AG09319 (cell line): ENCODE results near the gene CCDC88C.

ENCODE experiments used
- DNase-seq: peaks from one replicate; pipeline ENCODE4 v3.0.0-alpha.2; 2010; ENCODE audit warnings: low read depth; ENCODE audit errors: extremely low read depth
- CTCF ChIP-seq: IDR thresholded peaks from 2 replicates; pipeline ENCODE4 v1.5.1; 2011; ENCODE audit warnings: low read depth, mild to moderate bottlenecking, inconsistent platforms, low read length, moderate library complexity

CCDC88C gene

GRCh38 chr14:91395466-91395865 is 22.2 kb downstream of the CCDC88C start:
- DNase-seq: no peak
- TF ChIP-seq CTCF: no peak

GRCh38 chr14:91394105-91395081 is 23.2 kb downstream of the CCDC88C start:
- no peak for DNase-seq
- TF ChIP-seq CTCF: no peak

GRCh38 chr14:91392623-91393303 is 24.9 kb downstream of the CCDC88C start:
- no peak for DNase-seq
- no peak for TF ChIP-seq CTCF

- no peak for TF ChIP-seq CTCF
- no peak for DNase-seq
Observed at GRCh38 chr14:91390165-91390778, 27.3 kb downstream of the CCDC88C start.

- DNase-seq: no peak
Observed at GRCh38 chr14:91389150-91389549, 28.5 kb downstream of the CCDC88C start.

GRCh38 chr14:91388551-91388975 is 29.1 kb downstream of the CCDC88C start:
- no peak for DNase-seq
- TF ChIP-seq CTCF: no peak

More at GRCh38 chr14:91389150-91389549, 28.5 kb downstream of the CCDC88C start:
- TF ChIP-seq CTCF: no peak
